8988T (cell line): ENCODE results near the gene CTDNEP1.

Experiments used
- DNase-seq: peaks from one replicate; pipeline ENCODE4 v3.0.0; 2011

CTDNEP1 gene

DNA sequence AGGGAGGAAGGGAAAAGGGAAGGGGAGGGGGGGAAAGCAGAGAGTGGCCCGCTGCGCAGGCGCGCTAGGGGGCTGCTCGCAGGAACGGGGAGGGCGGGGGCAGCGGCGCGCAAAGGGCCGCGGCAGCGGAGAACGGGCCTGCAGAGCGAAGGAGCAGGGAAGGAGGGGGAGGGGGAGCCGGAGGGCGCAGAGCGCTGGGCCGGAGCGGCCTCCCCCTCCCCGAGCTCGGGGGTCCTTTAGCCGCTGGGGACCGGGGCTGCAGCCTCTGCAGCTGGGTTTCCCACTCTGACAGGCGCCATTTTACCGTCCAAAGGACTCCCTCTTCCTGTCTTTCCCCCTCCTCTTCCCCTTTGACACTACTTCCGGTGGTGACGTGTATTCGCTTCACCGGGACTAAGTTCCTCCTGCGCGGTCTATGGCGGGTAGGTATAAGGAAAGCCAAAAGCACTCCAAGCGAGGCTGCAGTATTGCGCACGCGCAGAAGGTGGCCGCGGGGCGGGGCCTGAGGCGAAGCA is at the start of gene CTDNEP1:
TSS of gene CTDNEP1 (minus strand) at position 74 of the 515 bp plus-strand sequence. CDS start 438 bp downstream, outside the sequence.
- peak; percentile 75 for DNase-seq

- DNase-seq: peak; percentile 89
Observed at GRCh38 chr17:7296189-7296861, 44.8 kb upstream of the CTDNEP1 start.

DNA sequence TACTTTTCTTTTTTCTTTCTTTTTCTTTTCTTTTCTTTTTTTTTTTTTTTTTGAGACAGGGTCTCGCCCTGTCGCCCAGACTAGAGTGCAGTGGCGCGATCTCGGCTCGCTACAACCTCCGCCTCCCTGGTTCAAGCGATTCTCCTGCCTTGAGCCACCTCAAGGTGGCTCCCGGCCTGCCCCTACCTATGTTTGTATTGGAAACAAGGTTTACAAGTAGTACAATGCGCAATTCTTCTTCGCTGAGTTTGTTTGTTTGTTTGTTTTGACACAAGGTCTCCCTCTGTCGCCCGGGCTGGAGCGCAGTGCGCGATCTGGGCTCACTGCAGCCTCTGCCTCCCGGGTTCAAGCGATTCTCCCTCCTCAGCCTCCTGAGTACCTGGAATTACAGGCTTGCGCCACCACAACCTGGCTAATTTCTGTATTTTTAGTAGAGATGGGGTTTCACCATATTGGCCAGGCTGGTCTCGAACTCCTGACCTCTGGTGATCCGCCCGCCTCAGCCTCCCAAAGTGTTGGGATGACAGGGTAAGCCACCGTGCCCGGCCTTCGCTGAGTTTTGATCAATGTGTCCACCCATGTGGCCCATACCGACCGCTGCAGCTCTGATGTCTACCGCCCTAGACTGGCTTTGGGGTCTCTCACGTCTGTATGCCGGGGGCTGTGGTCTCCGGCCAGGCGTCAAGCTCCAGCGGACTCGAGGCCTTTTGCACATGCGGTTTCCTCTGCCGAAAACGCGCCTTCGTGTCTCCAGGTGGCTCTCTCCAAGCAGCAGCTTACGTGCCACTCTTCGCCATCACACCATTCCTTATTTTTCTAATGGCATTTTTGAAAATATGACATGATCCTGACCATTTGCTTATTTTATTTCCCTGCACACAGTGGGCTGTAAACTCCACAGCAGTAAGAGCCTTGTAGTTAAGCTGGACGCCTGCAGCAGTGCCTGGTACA is 44.0 kb upstream of the CTDNEP1 start:
- peak; percentile 6 for DNase-seq

- peak; percentile 73 for DNase-seq
Observed at GRCh38 chr17:7294614-7295153, 43.1 kb upstream of the CTDNEP1 start, which contains the start of gene YBX2. YBX2 (minus strand) TSS chr17:7294639; CDS start chr17:7294500, 139 bp downstream.

DNA sequence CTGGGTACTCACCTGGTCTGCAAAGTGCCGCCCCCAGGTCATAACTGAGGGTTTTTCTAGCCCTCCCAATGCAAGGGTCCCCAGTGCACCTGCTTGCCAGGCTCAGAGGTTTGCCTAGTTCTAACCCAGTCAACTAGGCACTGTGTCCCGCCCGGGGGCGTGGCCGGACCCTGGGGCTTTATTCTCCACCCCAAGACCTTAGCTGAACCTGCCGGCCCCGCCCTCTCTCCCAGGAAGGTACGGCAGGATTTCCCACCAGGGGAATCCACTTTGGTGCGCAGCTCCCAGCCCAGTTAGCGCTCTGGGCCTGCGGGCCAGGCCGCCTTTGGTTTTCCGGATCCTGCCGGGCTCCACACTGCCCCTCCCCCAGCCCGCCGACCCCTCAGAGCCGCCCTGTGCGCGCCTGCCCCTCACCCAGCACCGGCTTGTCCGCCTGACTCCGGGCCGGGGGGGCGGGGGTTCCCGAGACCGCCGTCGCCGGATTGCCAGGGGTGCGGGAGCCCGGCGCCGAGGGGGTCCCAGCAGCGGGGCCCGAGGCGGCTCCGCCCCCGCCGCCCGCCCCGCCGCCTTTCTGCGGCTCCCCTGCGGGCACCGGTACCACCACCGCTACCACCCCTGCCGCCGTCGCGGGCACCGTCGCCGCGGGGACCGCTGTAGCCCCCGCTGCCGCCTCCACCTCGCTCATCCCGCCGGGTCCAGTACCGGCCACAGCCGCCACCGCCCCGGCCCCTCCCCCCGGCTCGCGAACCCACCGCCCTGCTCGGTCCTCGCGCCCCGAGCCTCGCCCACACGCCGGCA is 42.5 kb upstream of the CTDNEP1 start:
- DNase-seq: peak; percentile 17

- DNase-seq: peak; percentile 20
Observed at GRCh38 chr17:7293159-7293558, 41.6 kb upstream of the CTDNEP1 start.

- DNase-seq: peak; percentile 25
Observed at GRCh38 chr17:7292729-7293128, 41.2 kb upstream of the CTDNEP1 start.

GRCh38 chr17:7292194-7292593 is 40.7 kb upstream of the CTDNEP1 start:
- DNase-seq: peak; percentile 13

DNA sequence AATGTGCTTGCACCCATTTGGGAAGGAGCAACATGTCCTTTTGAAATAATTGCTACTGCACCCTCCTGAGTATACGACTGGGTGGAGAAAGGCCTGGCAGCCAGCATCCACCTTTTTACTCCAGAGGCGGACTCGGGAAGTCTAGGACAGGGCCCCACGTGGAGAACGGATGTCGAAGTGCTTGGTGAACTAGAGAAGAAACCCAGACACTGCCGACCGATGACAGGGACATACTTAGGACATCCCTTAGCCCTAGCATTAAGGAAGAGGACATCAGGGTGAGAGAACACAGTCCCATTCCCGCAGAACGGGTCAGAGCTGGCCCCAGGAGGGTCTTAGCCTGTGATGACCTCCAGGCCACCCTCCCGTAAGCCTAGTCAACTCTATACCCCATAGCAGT is 39.2 kb upstream of the CTDNEP1 start:
- DNase-seq: no peak

GRCh38 chr17:7290166-7290565 is 38.6 kb upstream of the CTDNEP1 start:
- no peak for DNase-seq

DNA sequence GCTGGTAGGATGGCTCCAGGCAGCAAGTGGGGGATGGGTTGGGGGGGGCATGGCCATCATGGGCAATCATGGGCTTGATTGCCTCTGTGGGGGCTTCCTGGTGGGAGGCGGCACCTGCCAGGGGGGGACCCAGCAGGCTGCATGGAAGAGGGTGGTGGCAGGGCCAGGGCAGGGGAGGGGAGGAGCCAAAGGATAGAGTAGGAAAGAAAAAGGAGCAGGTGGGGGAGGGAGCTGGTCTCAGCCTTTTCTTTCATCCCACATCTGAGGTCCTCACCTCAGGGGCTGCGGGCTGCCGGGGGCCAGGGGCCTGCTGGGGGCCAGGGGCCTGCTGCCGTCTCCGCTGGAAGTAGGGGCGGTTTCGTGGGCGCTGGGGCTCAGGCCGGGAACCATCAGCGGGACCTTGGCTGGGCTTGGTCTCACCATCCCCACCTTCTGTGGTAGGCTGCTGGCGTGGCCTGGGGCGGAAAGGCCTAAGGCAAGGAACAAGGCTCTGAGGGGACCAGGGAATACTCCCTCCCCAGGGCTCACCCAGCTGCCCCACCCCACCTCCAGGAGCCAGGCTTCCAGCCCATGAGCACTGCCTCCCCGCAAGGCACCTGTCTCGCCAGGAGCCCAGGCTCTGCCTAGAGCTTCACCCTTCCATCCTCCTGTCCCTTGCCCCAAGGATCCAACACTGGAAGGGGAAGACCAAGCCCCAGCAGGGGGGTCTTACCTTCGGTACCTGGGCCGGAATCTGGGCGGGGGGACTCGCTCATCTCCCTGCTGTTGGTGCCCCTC is 37.9 kb upstream of the CTDNEP1 start:
- peak; percentile 9 for DNase-seq

DNA sequence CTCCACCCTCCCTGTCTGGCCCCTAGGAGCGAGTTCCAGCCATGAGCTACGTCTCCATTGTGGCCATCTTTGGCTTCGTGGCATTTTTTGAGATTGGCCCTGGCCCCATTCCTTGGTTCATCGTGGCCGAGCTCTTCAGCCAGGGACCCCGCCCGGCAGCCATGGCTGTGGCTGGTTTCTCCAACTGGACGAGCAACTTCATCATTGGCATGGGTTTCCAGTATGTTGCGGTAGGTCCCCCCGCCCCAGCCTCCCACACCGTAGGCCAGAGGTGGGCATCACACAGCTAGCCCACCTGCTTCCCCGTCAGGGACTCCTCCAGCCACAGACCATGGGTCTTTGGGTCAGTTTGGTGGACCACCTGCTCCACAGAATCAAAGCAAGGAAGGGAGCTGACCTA is 34.1 kb upstream of the CTDNEP1 start:
- DNase-seq: no peak

DNA sequence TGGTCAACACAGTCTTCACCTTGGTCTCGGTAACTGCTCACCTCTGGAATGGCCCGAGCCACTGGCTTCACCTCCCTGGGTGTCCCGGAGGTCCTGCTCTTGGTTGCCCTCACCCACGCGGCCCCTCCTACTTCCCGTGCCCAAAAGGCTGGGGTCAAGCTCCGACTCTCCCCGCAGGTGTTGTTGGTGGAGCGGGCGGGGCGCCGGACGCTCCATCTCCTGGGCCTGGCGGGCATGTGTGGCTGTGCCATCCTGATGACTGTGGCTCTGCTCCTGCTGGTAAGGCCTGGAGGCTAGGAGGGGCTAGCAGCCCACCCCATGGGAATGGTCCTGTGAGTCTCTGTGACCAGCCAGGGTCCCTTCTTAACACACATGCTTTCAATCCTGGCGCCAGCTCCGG is 33.4 kb upstream of the CTDNEP1 start:
- peak; percentile 12 for DNase-seq

GRCh38 chr17:7283471-7284216 is 32.1 kb upstream of the CTDNEP1 start:
- DNase-seq: no peak

DNA sequence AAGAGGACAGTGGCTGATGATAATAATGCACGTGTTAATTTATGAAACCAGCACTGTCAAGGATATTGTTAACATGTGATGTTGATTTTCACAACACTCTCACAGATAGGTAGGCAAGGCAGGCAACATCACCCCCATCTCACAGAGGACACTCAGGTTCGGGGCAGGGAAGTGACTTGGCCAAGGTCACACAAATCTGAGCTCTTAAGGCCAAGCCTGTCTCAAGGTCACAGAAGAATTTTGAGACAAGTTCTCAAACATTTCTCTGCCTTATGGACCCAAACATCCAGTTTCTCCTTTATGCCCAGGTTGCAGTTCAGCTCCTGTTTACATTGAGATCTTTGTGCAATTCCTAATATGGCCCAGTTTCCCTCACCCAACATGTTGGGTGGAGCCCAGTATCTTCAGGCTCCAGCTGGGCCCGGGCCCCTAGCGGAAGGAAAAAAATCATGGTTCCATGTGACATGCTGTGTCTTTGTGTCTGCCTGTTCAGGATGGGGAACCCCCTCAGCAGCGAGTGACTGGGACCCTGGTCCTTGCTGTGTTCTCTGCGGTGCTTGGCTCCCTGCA is 31.3 kb upstream of the CTDNEP1 start:
- DNase-seq: peak; percentile 8

GRCh38 chr17:7281953-7282751 is 30.6 kb upstream of the CTDNEP1 start:
- DNase-seq: peak; percentile 6

GRCh38 chr17:7281074-7281952 is 29.8 kb upstream of the CTDNEP1 start, which contains the start of gene SLC2A4:
SLC2A4 (plus strand) TSS chr17:7281718; CDS start chr17:7281935, 217 bp downstream.
- DNase-seq: peak; percentile 91

DNA sequence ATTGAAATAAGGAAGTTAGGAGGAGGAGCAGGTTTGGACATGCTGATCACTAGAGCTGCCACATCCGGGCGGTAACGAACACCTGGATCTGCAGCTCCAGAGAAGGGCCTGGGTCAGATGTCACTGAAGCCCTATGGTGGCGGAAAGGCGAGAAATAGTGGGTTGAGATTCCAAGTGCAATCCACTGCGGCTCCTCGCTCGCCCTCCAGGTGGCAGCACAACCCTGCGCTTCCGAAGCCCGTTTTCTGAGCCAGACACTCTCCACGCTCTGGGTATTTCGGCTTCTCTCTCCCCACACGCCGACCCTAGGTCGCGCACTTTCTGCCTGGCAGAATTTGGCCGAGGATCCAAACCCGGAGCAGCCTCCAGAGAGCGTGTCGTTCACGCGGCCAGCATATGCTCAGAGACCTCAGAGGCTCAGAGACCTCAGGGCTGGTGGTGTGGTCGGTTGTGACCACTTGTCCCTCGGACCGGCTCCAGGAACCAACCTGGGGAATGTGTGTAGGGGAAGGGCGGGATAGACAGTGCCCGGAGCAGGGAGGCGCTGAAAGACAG is 29.1 kb upstream of the CTDNEP1 start:
- no peak for DNase-seq
